K562 (cell line): ENCODE results near the gene NCAPD2.

Experiments
- ATF6 ChIP-seq: sonication (generic); formaldehyde crosslinking; IDR thresholded peaks from 2 replicates; pipeline ENCODE4 v1.4.0; 2020; ENCODE audit warnings: mild to moderate bottlenecking, missing genetic modification reagents
- CBX1 ChIP-seq: sonication (generic); IDR thresholded peaks from 2 replicates; pipeline ENCODE4 v1.6.1; 2016; ENCODE audit warnings: antibody characterized with exemption, low read depth, mild to moderate bottlenecking
- CHD2 ChIP-seq: IDR thresholded peaks from 2 replicates; pipeline ENCODE4 v1.6.1; 2011; ENCODE audit warnings: low read depth, low read length
- CTCF ChIP-seq, 3 experiments: IDR thresholded peaks in 2 of 3; conservative IDR thresholded peaks in 1 of 3; 2 replicates each; pipeline ENCODE4 v1.5.1; 2011 to 2012; ENCODE audit warnings: low read length in 3 of 3, mild to moderate bottlenecking in 3 of 3, control low read depth in 2 of 3, improper control_type of control experiment in 1 of 3, inconsistent platforms in 1 of 3, low read depth in 1 of 3, mixed read lengths in 1 of 3, moderate library complexity in 1 of 3; ENCODE audit not compliant: insufficient read depth in 2 of 3
- JUND ChIP-seq, 2 experiments: IDR thresholded peaks; 2 replicates in 1 of 2; 3 replicates in 1 of 2; pipeline ENCODE4 v1.6.1; 2011; ENCODE audit warnings: borderline replicate concordance in 2 of 2, low read depth in 2 of 2, low read length in 2 of 2, improper control_type of control experiment in 1 of 2, missing biosample characterization in 1 of 2, missing genetic modification characterization in 1 of 2, missing genetic modification reagents in 1 of 2
- KAT8 ChIP-seq: fragments of 450-650 bp; IDR thresholded peaks from 2 replicates; pipeline ENCODE4 v1.6.1; 2016; ENCODE audit warnings: low read depth, mild to moderate bottlenecking
- MEIS2 ChIP-seq: fragments of 450-650 bp; IDR thresholded peaks from 2 replicates; pipeline ENCODE4 v1.6.1; 2014; ENCODE audit warnings: mild to moderate bottlenecking; ENCODE audit not compliant: partially characterized antibody
- TGIF2 ChIP-seq: sonication (generic); formaldehyde crosslinking; IDR thresholded peaks from 2 replicates; pipeline ENCODE4 v1.8.1; 2022; ENCODE audit warnings: mild to moderate bottlenecking, missing genetic modification reagents, moderate library complexity
- YY1 ChIP-seq, 3 experiments: IDR thresholded peaks; 2 replicates each; pipeline ENCODE4 v1.6.1; 2011; ENCODE audit warnings: low read length in 2 of 3, mild to moderate bottlenecking in 2 of 3, moderate library complexity in 2 of 3, borderline replicate concordance in 1 of 3, control low read depth in 1 of 3, low read depth in 1 of 3; ENCODE audit not compliant: insufficient read depth in 3 of 3, insufficient replicate concordance in 2 of 3, control insufficient read depth in 1 of 3, insufficient read length in 1 of 3; ENCODE audit errors: extremely low read depth in 1 of 3
- ZNF589 ChIP-seq: fragments of 200-800 bp; sonication (Bioruptor generic); IDR thresholded peaks from 2 replicates; pipeline ENCODE4 v1.6.1; 2016; ENCODE audit warnings: low read depth, missing genetic modification characterization, missing compliant biosample characterization

GRCh38 chr12:6550294-6551062, 56.6 kb downstream of the NCAPD2 start:
- no peak for TF ChIP-seq TGIF2 (CRISPR knock-in tag)
- no peak for TF ChIP-seq MEIS2
- no peak for TF ChIP-seq JUND (IDR thresholded peaks at IDR 0.05; ENCODE audit: borderline replicate concordance, low read depth, low read length)
- TF ChIP-seq JUND (tag; IDR thresholded peaks at IDR 0.05; ENCODE audit: borderline replicate concordance, low read depth, low read length), result no peak
- no peak for TF ChIP-seq ZNF589 (CRISPR knock-in tag)
- no peak for TF ChIP-seq CTCF (IDR thresholded peaks at IDR 0.05 in 2 of 3, conservative IDR thresholded peaks at IDR 0.05 in 1 of 3; ENCODE audit: insufficient read depth in 2 of 3, low read depth in 1 of 3, low read length in 3 of 3)
- no peak for TF ChIP-seq CBX1
- TF ChIP-seq ATF6, result no peak
- no peak for TF ChIP-seq YY1 (IDR thresholded peaks at IDR 0.05; ENCODE audit: borderline replicate concordance in 1 of 3, control insufficient read depth in 1 of 3, extremely low read depth in 1 of 3, insufficient read depth in 3 of 3, insufficient read length in 1 of 3, insufficient replicate concordance in 2 of 3, low read depth in 1 of 3, low read length in 2 of 3)
- TF ChIP-seq KAT8, result no peak
- no peak for TF ChIP-seq CHD2
